Measurements from ENCODE around the gene PIP4K2B.

- TF ChIP-seq CTCF (IDR thresholded peaks at IDR 0.05; ENCODE audit: borderline replicate concordance, extremely low read depth, low read length, poor library complexity, severe bottlenecking) (no peak), EZH2 (IDR thresholded peaks at IDR 0.05; ENCODE audit: borderline replicate concordance, low read depth, low read length, severe bottlenecking) (no peak)
These were observed 61.2 kb downstream of the PIP4K2B start for GRCh38 chr17:38738007-38738662.
